ENCODE measurements around the gene C17orf100. TPM values are rescaled to one million over a fixed set of nuclear protein-coding genes. Genes with fewer than 3 reads are reported as not detected.

C17orf100 gene
- total RNA-seq, 2 donors from 2014 or later = 3.3 to 6.2 TPM

DNA sequence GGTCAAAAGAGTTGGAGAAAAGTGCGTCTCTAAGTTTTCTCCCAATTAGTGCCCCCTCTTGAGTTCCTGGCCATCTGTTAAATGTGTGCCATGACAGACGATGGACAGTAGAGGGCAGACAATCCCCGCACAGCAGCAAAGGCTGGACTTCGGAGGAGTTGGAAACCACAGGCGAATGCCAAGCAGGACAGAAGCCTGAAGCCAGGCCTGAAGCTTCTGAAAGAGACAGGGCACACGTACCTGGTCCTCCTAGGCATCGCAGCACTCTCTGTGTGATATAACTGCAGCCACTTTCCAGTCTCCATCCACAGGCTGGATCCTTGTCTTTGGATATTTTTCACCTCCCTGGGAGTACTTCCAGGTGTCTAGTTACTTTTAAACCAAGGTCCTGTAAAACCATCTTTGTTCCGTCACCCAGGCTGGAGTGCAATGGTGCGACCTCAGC lies 14.5 kb downstream of the C17orf100 start:
- Histone ChIP-seq H3K36me3 (replicated peaks in 1 of 2; ENCODE audit: insufficient read depth in 1 of 2, low read depth in 2 of 2) (no peaks in the 10 kb centered on the region), H3K4me3 (no peak overlapping the region), H3K27ac (no peak overlapping the region), H3K9me3 (no peaks in the 10 kb centered on the region), H3K27me3 (no peaks in the 10 kb centered on the region), H3K4me1 (peaks cover 11% of the 10 kb centered on the region)
- TF ChIP-seq, protein P1, sequence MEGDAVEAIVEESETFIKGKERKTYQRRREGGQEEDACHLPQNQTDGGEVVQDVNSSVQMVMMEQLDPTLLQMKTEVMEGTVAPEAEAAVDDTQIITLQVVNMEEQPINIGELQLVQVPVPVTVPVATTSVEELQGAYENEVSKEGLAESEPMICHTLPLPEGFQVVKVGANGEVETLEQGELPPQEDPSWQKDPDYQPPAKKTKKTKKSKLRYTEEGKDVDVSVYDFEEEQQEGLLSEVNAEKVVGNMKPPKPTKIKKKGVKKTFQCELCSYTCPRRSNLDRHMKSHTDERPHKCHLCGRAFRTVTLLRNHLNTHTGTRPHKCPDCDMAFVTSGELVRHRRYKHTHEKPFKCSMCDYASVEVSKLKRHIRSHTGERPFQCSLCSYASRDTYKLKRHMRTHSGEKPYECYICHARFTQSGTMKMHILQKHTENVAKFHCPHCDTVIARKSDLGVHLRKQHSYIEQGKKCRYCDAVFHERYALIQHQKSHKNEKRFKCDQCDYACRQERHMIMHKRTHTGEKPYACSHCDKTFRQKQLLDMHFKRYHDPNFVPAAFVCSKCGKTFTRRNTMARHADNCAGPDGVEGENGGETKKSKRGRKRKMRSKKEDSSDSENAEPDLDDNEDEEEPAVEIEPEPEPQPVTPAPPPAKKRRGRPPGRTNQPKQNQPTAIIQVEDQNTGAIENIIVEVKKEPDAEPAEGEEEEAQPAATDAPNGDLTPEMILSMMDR (IDR thresholded peaks at IDR 0.05) = peak; percentile 83 to 92 (median 89)
- no peak for TF ChIP-seq POLR2A (IDR thresholded peaks at IDR 0.05)
- intact Hi-C loops (cut with DNase I) = loop anchor here (10.0 kb wide), 1 partner anchor 169 kb away; the partner anchor contains the start of gene TEKT1
- WGBS, 2 donors = 3% methylated on average over 9 of the region's 9 CpGs
- ATAC-seq (peak; percentile 95), DNase-seq (peak; percentile 74 to 81 (median 78))

DNA sequence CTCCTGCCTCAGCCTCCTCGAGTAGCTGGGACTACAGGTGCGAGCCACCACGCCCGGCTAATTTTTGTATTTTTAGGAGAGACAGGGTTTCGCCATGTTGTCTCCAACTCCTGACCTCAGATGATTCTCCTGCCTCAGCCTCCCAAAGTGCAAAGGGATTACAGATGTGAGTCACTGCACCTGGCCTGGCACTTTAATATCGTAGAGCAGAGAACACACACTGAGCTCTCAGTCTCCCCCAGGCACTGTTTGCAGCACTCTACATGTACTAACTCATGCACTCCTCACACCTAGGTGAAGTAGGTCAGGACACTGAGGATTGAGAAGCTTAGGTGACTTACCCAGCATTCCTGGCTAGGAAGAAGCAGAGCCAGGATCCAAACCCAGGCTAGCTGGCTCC lies 15.0 kb downstream of the C17orf100 start:
- H3K27me3 ChIP-seq = no peaks in the 10 kb centered on the region
- no peak for ATAC-seq
- H3K9me3 ChIP-seq = no peaks in the 10 kb centered on the region
- H3K4me3 ChIP-seq = no peak overlapping the region
- WGBS, 2 donors = 79 to 82% methylated on average over 6 of the region's 6 CpGs
- H3K36me3 ChIP-seq (replicated peaks in 1 of 2; ENCODE audit: insufficient read depth in 1 of 2, low read depth in 2 of 2) = no peaks in the 10 kb centered on the region
- TF ChIP-seq, protein P1 (IDR thresholded peaks at IDR 0.05) = no peak
- TF ChIP-seq POLR2A (IDR thresholded peaks at IDR 0.05) = no peak
- peaks cover 11% of the 10 kb centered on the region for H3K4me1 ChIP-seq
- no peak for DNase-seq
- H3K27ac ChIP-seq = no peak overlapping the region
- intact Hi-C loops (cut with DNase I) = loop anchor here (10.0 kb wide), 1 partner anchor 168 kb away; the partner anchor contains the start of gene TEKT1

DNA sequence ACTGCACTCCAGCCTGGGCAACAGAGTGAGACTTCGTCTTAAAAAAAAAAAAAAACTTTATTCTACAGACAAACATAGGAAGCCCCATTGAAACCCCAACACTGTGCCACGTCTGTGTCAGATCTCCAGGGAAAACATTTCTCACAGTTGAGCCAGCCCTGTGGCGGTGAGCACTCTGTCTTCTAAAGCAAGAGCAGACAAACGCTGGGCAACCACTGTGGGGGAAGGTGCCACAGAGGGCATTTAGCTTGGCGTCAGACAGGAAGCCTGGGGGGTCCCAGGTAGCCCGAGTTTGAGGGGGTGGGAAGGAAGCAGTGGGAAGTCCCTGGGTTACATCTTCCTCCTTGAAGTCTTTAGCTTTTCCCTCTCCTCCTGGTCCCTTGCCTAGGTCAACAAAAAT lies 16.0 kb downstream of the C17orf100 start:
- H3K9me3 ChIP-seq = no peaks in the 10 kb centered on the region
- TF ChIP-seq, protein P1 (IDR thresholded peaks at IDR 0.05) = no peak
- TF ChIP-seq POLR2A (IDR thresholded peaks at IDR 0.05) = no peak
- no peak overlapping the region for H3K27ac ChIP-seq
- ATAC-seq (no peak), DNase-seq (no peak)
- H3K27me3 ChIP-seq = no peaks in the 10 kb centered on the region
- no peak overlapping the region for H3K4me3 ChIP-seq
- peaks cover 11% of the 10 kb centered on the region for H3K4me1 ChIP-seq
- 69 to 70% methylated on average over 6 of the region's 6 CpGs for whole genome bisulfite sequencing, 2 donors
- intact Hi-C loops (cut with DNase I) = loop anchor here (10.0 kb wide), 1 partner anchor 167 kb away; the partner anchor contains the start of gene TEKT1
- H3K36me3 ChIP-seq (replicated peaks in 1 of 2; ENCODE audit: insufficient read depth in 1 of 2, low read depth in 2 of 2) = no peaks in the 10 kb centered on the region

DNA sequence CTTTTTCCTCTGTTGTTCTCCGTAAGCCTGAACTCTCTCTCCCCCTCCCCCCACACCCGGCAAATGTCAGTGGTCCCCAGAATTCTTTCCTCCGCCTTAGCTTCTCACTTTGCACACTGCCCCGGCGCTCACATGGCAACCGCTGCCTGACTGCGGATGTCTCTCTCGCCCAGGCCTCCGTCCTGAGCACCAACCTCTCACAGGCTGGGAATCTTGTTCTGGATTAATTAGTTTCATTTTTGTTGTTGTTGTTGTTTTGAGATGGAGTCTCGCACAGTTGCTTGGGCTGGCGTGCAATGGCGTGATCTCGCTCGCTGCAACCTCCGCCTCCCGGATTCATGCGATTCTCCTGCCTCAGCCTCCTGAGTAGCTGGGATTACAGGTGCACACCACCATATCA lies 16.7 kb downstream of the C17orf100 start:
- no peaks in the 10 kb centered on the region for H3K27me3 ChIP-seq
- H3K9me3 ChIP-seq = no peaks in the 10 kb centered on the region
- intact Hi-C loops (cut with DNase I) = loop anchor here (10.0 kb wide), 1 partner anchor 167 kb away; the partner anchor contains the start of gene TEKT1
- peaks cover 11% of the 10 kb centered on the region for H3K4me1 ChIP-seq
- 86 to 94% methylated on average over 17 of the region's 17 CpGs for WGBS, 2 donors
- no peaks in the 10 kb centered on the region for H3K36me3 ChIP-seq (replicated peaks in 1 of 2; ENCODE audit: insufficient read depth in 1 of 2, low read depth in 2 of 2)
- no peak overlapping the region for H3K4me3 ChIP-seq
- TF ChIP-seq, protein P1 (IDR thresholded peaks at IDR 0.05) = no peak
- no peak for TF ChIP-seq POLR2A (IDR thresholded peaks at IDR 0.05)
- ATAC-seq = no peak
- DNase-seq = no peak
- H3K27ac ChIP-seq = no peak overlapping the region
